PC-9 (cell line): ENCODE results near the gene ELP6. TPM values are rescaled to one million over a fixed set of nuclear protein-coding genes. Genes with fewer than 3 reads are reported as not detected.

ENCODE experiments used
- BruUV-seq: library from RNA; stranded (reverse); fragments of 400-500 nt; replicated peaks from 2 replicates; lab custom pipeline; 2021; lab: Mats Ljungman, UMichigan
- CTCF ChIA-PET: fragments of 300-600 bp; sonication (Branson Sonifier 250); formaldehyde crosslinking; loops from one replicate; lab custom pipeline; 2022; ENCODE audit warnings: antibody characterized with exemption; lab: Charles Lee
- POLR2A ChIA-PET: fragments of 300-600 bp; sonication (Branson Sonifier 250); formaldehyde crosslinking; loops from one replicate; lab custom pipeline; 2022; ENCODE audit warnings: antibody characterized with exemption; ENCODE audit not compliant: unreplicated experiment; lab: Charles Lee
- DNase-seq, 2 experiments: peaks; one replicate each; pipeline versions ENCODE4 v3.0.0 to v3.0.0-alpha.2; 2015 to 2022; ENCODE audit warnings: mixed read lengths in 1 of 2
- H2AFZ ChIP-seq: fragments of 200-600 bp; sonication (generic); 2 replicates; pipeline ENCODE4 v1.8.1; 2017; ENCODE audit warnings: antibody characterized with exemption
- H3F3A ChIP-seq: fragments of 200-600 bp; sonication (generic); 2 replicates; pipeline ENCODE4 v1.8.1; 2017; ENCODE audit warnings: antibody characterized with exemption, mild to moderate bottlenecking, low read depth; ENCODE audit not compliant: insufficient read depth
- H3K27ac ChIP-seq: fragments of 200-600 bp; sonication (generic); 2 replicates; pipeline ENCODE4 v1.6.1; 2016; ENCODE audit warnings: mixed run types
- H3K27me3 ChIP-seq: fragments of 200-600 bp; sonication (generic); 2 replicates; pipeline ENCODE4 v1.6.1; 2016; ENCODE audit warnings: low read depth, mixed run types; ENCODE audit not compliant: insufficient read depth
- H3K36me3 ChIP-seq: fragments of 200-600 bp; sonication (generic); 2 replicates; pipeline ENCODE4 v1.6.1; 2016; ENCODE audit warnings: low read depth, mixed run types
- H3K4me1 ChIP-seq: fragments of 200-600 bp; sonication (generic); replicated peaks from 2 replicates; pipeline ENCODE4 v1.6.1; 2016; ENCODE audit warnings: mixed run types; ENCODE audit not compliant: insufficient read depth
- H3K4me2 ChIP-seq: fragments of 200-600 bp; sonication (generic); 2 replicates; pipeline ENCODE4 v1.6.1; 2017; ENCODE audit warnings: mixed run types
- H3K4me3 ChIP-seq: fragments of 200-600 bp; sonication (generic); 2 replicates; pipeline ENCODE4 v1.6.1; 2016; ENCODE audit warnings: mixed run types
- H3K79me2 ChIP-seq: fragments of 200-600 bp; sonication (generic); 2 replicates; pipeline ENCODE4 v1.6.1; 2017; ENCODE audit warnings: low read depth, mixed run types
- H3K9me2 ChIP-seq: fragments of 200-600 bp; sonication (generic); 2 replicates; pipeline ENCODE4 v1.8.1; 2017; ENCODE audit warnings: mild to moderate bottlenecking; ENCODE audit not compliant: insufficient read depth
- H3K9me3 ChIP-seq: fragments of 200-600 bp; sonication (generic); 2 replicates; pipeline ENCODE4 v1.8.1; 2016; ENCODE audit warnings: low read depth; ENCODE audit not compliant: insufficient read depth
- H4K20me1 ChIP-seq: fragments of 200-600 bp; sonication (generic); 2 replicates; pipeline ENCODE4 v1.8.1; 2017; ENCODE audit not compliant: insufficient read depth
- CTCF ChIP-seq: fragments of 200-600 bp; sonication (generic); conservative IDR thresholded peaks from 2 replicates; pipeline ENCODE4 v1.6.1; 2017; ENCODE audit warnings: mixed run types, antibody characterized with exemption, mild to moderate bottlenecking, moderate library complexity
- EZH2 ChIP-seq: fragments of 200-600 bp; sonication (generic); IDR thresholded peaks from 2 replicates; pipeline ENCODE4 v1.8.0; 2017; ENCODE audit warnings: antibody characterized with exemption, low read depth
- intact Hi-C: fragments of 100-400 bp; cut with micrococcal nuclease; formaldehyde crosslinking; loops from one replicate; pipeline ENCODE4 v1.10.0; 2022; ENCODE audit not compliant: unreplicated experiment
- total RNA-seq: library from RNA; stranded (reverse); gene quantifications from 2 replicates; pipeline ENCODE4 v1.2.3, GENCODE V29; 2021

The ELP6 gene
- total RNA-seq, 1 experiment from 2014 or later, result 38.8 TPM

GRCh38 chr3:47475570-47476329 lies 37.8 kb downstream of the ELP6 start, which contains the start of gene SCAP:
TSS of gene SCAP (minus strand) at chr3:47475941. CDS start at chr3:47442993, 32,948 bp downstream.
- TF ChIP-seq CTCF (peak; percentile 86), EZH2 (no peak)
- H2AFZ ChIP-seq, result peak within 1 kb of the TSS; percentile 90
- peak within 1 kb of the TSS; percentile 24; the same call in 1 of the 2 replicates for H3K27ac ChIP-seq
- H3K36me3 ChIP-seq, result no peaks in the 10 kb centered on the region
- H3F3A ChIP-seq, result no peaks in the 10 kb centered on the region
- peak; percentile 67 to 94 for DNase-seq
- POLR2A ChIA-PET, result interaction anchor here (0.6 to 0.8 kb wide), 3 partner anchors 103 to 556 kb away, joined by 3 to 11 read pairs (median 4); no protein-coding TSS in a partner anchor
- peak within 1 kb of the TSS; percentile 97 for H3K4me2 ChIP-seq
- peaks cover 6% of the 10 kb centered on the region; the same call in 1 of the 2 replicates for H3K4me1 ChIP-seq
- intact Hi-C loops, result loop anchor here (1.0 kb wide), 1 partner anchor 54 kb away; no protein-coding TSS in a partner anchor
- H3K4me3 ChIP-seq, result peak within 1 kb of the TSS; percentile 94
- H3K9me3 ChIP-seq, result no peaks in the 10 kb centered on the region
- peaks cover 44% of the 10 kb centered on the region for H3K79me2 ChIP-seq
- BruUV-seq, result no TSS peak
- CTCF ChIA-PET, result interaction anchor here (0.6 to 1.8 kb wide), 3 partner anchors 55 to 559 kb away, joined by 4 to 8 read pairs (median 7); no protein-coding TSS in a partner anchor
- no peaks in the 10 kb centered on the region for H3K27me3 ChIP-seq
- no peaks in the 10 kb centered on the region for H3K9me2 ChIP-seq
- peaks cover 13% of the 10 kb centered on the region; the same call in 1 of the 2 replicates for H4K20me1 ChIP-seq

- H3K9me3 ChIP-seq, result no peaks in the 10 kb centered on the region
- TF ChIP-seq CTCF (no peak), EZH2 (no peak)
- H3K9me2 ChIP-seq, result no peaks in the 10 kb centered on the region
- ChIA-PET POLR2A (interaction anchor here (0.6 to 0.8 kb wide), 2 partner anchors 521 to 556 kb away, joined by 4 to 11 read pairs; no protein-coding TSS in a partner anchor), CTCF (interaction anchor here (0.7 to 1.8 kb wide), 2 partner anchors 54 to 488 kb away, joined by 7 to 8 read pairs; no protein-coding TSS in a partner anchor)
- DNase-seq, result peak in 1 of 2 experiments; percentile 46
- H2AFZ ChIP-seq, result peak overlapping the region; percentile 90
- H3K36me3 ChIP-seq, result no peaks in the 10 kb centered on the region
- peaks cover 13% of the 10 kb centered on the region; the same call in 1 of the 2 replicates for H4K20me1 ChIP-seq
- intact Hi-C loops, result no loop called here
- no peaks in the 10 kb centered on the region for H3F3A ChIP-seq
- H3K27me3 ChIP-seq, result no peaks in the 10 kb centered on the region
- peaks cover 6% of the 10 kb centered on the region; the same call in 1 of the 2 replicates for H3K4me1 ChIP-seq
- peak overlapping the region; percentile 97 for H3K4me2 ChIP-seq
- H3K4me3 ChIP-seq, result peak overlapping the region; percentile 94
- BruUV-seq, result TSS peak; percentile 53
- peaks cover 51% of the 10 kb centered on the region for H3K79me2 ChIP-seq
- peak overlapping the region; percentile 24; the same call in 1 of the 2 replicates for H3K27ac ChIP-seq
Observed at GRCh38 chr3:47475029-47475569, 38.4 kb downstream of the ELP6 start.

GRCh38 chr3:47473391-47473790 lies 40.1 kb downstream of the ELP6 start:
- no peak overlapping the region for H3K4me3 ChIP-seq
- H3K27ac ChIP-seq, result no peak overlapping the region
- TF ChIP-seq EZH2, result no peak
- 0 out of 2 replicates have a peak overlapping the region, but pooled peaks have one; percentile 7 for H3K4me2 ChIP-seq
- peaks cover 65% of the 10 kb centered on the region for H3K79me2 ChIP-seq
- no peak for DNase-seq
- ChIA-PET CTCF (no interaction called here), POLR2A (interaction anchor here (0.6 kb wide), 1 partner anchor 626 kb away, joined by 3 read pairs; no protein-coding TSS in a partner anchor)
- peaks cover 13% of the 10 kb centered on the region; the same call in 1 of the 2 replicates for H4K20me1 ChIP-seq
- H3K4me1 ChIP-seq, result peaks cover 6% of the 10 kb centered on the region; the same call in 1 of the 2 replicates
- H3K27me3 ChIP-seq, result no peaks in the 10 kb centered on the region
- H3F3A ChIP-seq, result no peaks in the 10 kb centered on the region
- no peaks in the 10 kb centered on the region for H3K9me2 ChIP-seq
- BruUV-seq, result no TSS peak
- no peaks in the 10 kb centered on the region for H3K36me3 ChIP-seq
- H2AFZ ChIP-seq, result no peak overlapping the region
- no peaks in the 10 kb centered on the region for H3K9me3 ChIP-seq
- intact Hi-C loops, result no loop called here
